HG03521 (cell line): ENCODE data around the gene ACSBG1.

Experiments used
- ATAC-seq: cut with Tn5 transposase; IDR thresholded peaks from one replicate; pipeline ENCODE4 v1.9.1; 2021; ENCODE audit warnings: mild to moderate bottlenecking, moderate library complexity; ENCODE audit not compliant: unreplicated experiment

Gene ACSBG1

DNA sequence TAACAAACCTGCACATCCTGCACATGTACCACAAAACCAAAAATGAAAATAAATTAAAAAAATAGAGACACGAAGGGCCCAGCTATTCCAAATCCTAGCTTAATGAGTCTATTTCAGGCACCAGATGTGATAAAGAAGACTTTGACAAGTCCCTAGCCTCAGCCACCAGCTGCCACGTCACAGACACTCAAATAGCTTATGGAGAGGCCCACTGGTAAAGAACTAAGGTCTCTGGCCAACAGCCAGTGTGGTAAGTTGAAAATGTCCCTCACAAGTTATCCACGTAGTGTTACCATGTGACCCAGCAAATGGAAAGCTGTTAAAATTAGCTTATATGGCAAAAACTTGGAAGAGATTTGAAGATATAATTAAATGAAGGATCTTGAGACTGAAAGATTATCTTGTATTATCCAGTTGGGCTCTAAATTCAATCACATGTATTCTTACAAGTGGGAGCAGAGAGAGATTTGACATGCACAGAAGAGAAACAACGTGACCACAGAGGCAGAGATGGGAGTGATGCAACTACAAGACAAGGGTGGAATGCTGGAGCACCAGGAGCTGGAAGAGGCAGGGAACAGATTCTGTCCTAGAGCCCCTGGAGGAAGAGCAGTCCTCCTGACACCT lies 10.9 kb downstream of the ACSBG1 start:
- ATAC-seq, result no peak

DNA sequence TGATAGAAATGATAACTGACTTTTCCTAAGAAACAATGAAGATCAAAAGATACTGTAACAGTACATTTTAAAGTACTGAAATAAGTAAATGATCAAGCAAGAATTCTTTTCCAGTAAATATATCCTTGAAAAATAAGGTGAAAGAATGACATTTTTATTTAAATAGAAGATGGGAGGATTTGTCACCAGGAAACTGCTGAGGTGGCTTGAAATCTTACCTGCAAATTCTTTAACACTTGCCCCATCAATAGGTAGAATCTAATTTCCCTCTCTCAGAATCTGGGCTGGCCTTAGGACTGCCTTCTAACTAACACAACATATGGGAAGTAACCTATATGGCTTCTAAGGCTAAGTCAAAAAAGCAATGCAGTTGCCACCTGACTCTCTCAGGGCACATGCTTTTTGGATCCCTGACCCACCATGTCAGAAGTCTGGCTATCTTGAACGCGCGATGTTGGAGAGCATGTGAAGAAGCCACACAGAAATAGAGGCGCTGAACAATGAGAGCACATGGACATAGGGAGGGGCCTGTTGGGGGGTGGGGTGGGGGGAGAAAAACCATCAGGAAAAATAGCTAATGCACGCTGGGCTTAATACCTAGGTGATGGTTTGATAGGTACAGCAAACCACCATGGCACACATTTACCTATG lies 11.5 kb downstream of the ACSBG1 start:
- ATAC-seq, result no peak

DNA sequence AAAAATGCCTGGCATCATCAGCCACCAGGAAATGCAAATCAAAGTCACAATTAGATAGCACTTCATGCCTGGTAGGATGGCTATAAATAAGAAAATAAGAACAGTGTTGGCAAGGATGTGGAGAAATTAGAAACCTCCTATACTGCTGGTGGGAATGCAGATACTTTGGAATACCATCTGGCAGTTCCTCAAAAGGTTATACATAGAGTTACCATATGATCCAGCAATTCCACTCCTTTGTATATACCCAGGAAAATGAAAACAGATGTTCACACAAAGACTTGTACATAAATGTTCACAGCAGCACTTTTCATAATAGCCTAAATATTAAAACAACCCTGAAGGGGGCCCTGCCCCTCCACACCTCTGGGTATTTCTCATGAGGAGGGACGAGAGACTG lies 13.7 kb downstream of the ACSBG1 start:
- ATAC-seq, result no peak

DNA sequence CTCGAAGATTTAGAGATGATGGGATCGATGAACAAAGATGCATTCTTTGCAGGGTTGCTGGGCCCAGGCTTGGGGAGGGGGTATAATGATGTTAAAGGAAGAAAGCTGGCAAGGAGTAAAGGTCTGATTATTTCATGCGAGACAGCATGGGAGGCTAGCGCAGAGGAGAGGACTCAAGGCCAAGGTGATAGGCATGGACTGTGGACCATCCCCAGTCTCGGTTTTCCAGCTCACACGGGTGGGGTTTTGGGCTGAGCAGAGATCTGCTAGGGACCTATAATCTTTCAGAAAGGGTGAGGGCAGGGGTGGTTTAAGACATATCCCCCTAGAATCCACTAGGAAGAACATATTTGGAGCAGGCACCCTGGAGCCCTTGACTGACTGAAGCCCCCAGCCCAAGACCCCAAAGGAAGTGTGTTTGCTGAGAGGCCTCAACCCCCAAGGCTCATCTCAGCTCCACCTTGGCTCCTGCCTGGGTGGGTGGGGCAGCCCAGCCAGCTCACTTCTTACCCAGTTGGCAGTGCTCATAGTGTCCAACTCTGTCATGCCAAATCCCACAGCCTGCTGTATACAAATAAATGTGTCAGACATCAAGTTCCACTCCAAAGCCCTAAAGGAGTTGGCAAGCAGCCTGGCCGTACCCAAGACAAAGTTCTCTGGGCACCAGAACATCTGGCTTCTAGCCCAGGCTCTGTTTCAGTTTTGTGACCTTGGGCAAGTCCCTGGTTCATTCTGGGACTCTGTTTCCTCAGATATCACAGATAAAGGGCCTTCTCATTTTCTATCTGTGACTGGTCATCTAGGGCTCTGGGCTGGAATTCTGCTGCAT lies 17.9 kb downstream of the ACSBG1 start:
- no peak for ATAC-seq

DNA sequence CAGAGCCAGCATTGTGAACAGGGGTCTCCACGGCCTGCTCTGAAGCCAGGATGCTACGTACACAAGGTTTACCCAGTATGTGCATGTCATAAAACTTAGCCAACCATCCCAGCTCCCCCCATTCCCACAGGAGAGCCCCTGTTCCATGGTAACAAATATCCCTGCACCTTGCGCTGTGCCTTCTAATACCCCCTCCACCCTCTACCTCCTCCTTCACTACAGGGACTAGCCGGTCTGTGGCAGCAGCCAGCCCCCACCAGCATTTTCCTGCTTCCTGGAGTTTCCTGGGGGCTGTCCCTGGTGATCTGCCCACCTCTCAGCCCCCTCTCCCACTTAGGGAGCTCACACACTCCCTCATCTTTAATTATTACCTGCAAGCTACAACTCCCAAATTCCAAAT lies 20.4 kb downstream of the ACSBG1 start:
- ATAC-seq, result no peak

DNA sequence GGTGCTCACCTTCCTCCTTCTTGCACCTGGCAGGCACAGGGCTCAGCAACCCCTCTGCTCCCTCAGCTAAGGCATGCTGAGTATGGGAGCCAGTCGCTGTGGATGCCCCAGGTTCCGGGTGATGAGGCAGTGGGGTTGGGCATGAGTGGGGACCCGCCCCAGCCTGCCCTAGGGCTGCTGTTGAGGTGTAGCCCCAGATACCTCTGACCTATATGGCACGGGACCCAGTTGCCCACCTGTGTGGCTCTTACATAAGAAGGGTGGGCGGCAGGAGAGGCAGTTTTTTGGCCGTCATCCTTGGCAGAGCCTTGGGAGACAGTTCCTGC lies 21.0 kb downstream of the ACSBG1 start:
- ATAC-seq, result no peak

DNA sequence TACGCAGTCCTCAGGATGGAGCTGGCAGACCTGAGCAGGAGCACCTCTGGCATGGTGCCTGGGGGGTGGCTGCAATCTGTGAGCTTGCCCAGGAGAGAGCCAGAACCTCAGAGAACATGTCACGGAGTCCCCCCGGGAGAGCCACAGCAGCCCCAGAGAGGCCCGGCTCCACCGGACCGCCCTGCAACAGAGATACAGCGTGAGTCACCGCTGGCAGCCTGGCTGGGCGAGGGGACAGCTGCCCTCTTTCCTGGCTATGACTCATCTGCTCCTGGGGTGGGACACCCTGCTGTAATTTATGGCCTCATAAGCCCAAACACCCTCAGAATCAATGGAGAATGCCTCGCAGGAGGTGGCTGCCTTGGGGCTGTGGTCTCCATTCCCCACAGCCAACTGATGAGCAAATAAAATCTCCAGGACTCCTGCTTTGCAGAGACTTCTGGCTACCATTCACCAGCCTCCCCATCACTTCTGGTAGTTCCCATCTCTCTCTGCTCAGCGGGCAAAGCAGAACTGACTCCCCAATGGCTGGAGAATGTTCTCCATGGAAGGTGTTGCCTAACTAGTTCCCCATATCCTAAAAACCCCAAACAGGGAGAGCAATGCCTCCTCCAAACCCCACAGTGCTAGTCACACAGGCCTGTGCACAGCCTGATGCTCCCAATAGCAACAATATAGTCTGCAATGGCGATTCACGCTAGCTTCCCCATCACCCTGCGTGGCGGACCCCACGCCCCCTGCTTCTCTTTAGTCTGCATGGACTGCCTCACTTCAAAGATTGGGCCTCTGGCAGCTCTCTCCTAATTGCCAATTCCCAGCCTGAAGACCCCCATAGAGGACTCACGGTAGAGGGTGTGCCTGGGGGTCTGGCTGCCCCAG lies 21.6 kb downstream of the ACSBG1 start:
- ATAC-seq, result no peak

DNA sequence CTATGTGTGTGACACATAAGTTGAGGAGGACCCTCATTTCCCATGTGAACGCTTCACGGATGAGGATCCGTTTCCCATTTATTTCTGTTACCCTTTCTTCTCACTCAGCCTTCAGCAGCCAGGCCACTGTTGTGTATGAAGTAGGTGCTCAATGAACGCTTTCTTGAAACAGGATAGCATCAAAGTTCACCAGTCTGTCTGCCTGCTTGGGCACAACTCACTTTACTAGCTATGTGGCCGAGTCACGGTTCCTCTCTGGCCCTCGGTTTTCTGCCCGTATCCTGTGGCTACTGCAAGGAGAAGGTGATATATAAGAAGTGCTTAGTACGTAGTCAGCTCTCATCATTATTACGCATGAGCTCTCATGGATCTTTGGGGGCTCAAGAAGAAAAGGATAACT lies 22.4 kb downstream of the ACSBG1 start:
- ATAC-seq, result no peak

DNA sequence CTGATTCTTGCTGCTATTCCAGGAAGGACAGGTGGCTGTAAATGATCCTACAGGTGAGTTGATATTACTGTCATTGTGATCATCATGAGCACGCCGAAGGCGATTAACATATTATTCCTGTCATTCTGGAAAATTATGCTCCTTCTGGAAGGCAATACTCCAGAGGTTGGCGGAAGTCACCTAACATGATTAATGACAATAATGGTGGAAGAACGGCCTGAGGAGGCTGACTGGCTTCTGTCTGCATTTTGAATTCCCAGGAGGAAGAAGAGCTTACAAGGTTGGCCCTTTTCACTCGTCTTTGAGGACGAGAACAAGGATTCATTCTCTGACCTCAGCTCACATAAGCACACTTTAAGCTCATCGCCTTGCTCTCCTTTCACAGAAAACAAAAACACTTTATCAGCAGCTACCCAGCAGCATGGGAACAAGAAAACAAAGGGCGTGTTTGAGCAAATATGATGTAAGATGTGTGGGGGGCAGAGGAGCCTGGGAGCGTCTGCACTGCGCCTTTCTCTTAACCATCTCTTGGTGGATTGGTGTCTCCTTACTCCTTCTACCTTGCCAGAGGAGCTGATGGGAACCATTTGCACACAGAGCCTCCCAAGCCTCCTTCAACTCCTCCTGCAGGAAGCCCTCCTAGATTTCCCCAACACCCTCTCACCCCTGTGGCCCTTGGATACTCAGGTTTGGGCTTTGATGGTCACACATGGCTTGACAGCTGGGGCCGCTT lies 23.0 kb downstream of the ACSBG1 start:
- no peak for ATAC-seq

DNA sequence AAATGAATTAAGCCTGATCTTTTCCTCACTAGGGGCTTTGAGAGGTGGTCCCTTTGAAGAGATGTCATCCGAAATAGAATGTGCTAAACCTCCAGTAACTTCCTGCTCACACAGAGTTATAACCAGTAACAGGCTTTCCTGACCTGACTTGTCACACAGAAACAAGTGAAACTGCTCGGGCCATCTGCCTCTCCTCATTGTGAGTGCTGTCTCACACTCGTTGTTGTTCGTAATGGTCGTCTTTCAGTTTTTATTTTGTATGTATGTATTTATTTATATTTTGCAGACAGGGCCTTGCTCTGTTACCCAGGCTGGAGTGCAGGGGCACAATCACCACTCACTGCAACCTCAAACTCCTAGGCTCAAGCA lies 24.0 kb downstream of the ACSBG1 start:
- ATAC-seq, result no peak

DNA sequence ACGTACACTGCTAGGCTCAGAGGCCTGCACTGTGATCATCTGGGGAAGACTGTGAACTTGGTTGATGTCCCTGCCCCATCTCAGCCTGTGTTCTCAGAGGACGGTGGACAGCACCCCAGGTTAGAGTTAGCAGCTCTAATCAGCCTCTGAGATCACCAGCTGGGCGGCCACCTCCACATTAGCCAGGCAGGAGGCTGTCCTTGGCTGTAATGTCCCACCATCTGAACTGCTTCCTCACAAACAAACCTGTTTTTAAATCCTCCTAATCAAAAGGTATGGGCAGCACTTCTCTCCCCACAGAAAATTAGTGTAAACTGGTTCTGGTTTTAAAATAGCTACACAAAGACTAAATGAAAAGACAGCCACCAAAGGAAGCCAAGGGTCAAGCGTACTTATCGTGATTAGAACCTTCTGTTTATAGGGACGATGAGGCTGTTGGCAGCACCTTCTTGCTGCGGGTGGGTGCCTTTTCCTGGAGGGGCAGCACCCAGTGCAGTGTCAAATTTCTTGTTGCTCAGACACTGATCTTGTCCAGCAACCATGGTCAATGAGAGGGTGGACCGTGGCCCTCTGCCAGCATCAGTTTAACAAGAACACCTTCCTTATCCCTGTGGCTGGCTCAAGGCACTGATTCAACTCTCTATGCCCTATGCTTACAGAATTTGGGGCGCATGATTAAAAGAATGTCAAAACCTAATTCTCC lies 24.6 kb downstream of the ACSBG1 start:
- no peak for ATAC-seq

DNA sequence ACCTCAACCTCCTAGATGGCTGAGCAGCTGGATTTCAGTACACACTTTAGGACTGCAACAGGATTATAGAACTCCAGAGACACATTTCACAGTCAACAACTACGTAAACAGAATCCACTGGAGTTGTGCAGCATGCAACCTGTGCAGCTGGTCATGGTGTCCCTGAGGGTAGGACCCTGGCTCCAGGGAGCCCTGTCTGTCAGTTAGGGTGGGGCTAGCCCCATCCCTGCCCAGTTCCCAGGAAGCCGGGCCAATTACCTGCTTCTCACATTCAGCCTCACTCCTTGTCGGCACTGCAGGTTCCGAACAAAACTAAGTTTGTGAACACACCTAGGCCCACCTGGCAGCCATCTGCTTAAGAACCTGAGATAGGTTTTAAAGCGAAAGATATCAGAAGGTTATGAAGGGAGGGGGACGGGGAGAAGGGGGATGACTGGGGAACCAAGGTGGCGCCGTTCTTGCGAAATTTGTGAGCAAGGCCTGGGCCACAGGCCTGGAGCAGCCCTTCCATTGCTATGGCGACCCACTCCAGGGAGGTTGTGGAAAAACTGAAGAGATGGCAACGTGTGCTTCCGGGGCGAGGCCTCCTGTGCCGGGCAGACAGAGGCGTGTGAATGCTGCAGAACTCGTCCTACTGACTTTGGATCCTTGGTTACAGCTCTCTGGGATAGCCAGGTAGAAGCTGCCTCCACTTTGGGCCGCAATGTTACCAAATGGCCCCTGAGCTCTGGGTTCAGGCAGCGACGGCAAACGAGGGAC lies 25.3 kb downstream of the ACSBG1 start:
- ATAC-seq, result no peak

DNA sequence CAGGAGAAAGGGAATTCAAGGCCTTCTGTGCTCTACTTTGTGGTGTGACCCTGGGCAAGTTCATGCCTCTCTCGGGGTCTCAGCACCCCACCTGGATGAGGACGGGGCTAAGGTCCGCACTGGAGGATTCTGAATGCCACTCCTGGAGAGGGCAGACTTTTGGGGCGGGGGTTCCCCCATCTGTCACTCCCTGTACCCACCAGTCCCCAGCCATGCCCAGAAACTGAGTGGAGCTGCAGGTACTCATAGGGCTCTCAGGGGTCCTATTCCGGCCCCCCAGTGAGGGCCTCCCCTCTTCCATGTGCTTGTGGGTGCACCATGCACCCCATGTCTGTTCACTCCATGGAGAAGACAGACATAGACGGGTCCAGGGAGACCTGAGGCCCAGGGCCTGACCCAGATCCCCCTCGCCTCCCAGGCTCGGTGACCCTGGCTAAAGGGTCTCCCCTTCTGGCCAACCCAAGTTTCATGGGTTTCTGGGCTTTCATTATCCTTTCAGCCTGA lies 26.0 kb downstream of the ACSBG1 start:
- ATAC-seq, result no peak

DNA sequence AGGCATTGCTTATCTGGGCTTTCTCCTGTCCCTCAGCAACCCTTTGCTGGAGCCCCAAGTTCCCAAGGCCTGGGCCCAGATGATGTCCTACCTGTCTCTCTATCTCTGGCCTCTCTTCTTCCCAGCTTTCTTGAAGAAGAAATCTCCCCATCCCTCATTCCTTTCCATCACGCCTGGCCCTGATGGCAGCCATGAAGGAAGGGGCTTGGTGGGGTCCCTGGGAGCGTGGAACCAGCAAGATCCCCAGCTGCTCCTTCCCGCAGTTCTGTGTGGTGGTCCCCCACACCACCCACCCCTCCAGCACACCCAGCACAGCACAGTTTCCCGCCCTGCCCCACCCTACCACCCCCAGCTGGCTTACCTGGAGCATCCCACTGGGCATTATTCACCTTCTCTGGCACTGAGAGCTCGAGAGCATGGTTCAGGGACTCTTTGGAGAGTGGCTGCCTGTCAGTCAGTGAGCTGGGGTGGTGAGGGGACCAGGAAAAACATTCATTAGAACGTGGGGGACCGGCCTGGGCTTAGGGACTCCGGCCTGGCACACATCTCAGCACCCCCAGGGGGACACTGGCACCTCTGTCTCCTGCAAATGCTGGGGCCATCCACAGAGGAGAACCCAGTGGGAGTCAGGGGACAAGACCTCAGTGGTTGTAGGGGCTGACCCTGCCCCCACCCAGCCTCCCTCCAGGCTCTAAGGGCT lies 26.6 kb downstream of the ACSBG1 start:
- ATAC-seq, result no peak

DNA sequence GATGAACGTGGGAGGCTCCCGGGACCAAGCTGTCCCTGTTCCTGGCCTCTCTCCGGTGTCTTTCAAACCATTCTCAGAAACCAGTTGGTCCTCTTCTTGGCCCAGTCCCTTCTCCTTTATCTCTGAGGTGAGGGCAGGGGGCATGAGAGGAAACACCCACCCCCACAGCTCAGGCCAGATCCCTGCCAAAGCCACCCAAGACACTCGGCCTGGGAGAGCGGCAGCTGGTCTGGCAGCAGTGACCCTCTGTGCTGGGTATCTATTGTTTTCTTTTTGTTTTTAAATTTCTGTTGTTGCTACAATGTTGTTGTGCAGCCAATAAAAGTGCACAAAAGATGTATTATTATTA lies 27.3 kb downstream of the ACSBG1 start:
- ATAC-seq, result no peak

DNA sequence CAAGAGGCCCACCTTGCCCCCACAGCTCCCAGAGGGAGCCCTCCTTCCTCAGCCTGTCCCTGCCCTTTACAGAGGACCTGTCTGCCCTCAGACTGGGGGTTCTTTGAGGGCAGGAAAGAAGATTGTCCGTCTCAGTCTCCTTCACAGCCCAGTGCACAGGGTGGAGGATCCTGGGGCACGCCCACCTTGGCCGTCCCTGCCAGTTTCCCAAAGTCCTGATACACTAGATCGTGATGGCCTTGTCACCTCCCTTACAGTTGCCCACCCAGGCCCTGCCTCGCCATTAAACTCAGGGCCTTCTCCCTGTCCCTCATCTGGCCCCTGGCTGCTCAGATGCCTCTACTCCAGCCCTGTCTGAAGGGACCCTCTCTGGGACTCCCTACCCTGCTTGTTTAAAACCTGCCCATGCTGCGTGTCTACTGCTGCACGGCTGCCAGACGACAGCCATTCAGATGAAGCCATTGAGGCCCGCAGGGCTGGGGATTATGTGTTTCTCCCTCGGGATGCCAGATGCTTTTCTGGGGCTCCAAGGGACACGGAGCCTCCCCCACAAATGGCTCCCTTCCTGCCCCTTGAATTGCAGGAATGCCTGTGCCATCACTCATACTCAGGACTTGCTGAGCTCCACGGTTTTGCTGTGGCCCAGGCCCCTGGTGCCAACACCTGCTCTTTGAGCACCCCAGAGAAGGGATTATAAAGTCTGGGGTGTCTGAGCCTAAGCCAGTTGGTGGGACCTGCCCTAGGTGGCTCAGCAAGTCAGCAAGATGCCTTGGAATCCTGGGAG lies 27.8 kb downstream of the ACSBG1 start:
- no peak for ATAC-seq

DNA sequence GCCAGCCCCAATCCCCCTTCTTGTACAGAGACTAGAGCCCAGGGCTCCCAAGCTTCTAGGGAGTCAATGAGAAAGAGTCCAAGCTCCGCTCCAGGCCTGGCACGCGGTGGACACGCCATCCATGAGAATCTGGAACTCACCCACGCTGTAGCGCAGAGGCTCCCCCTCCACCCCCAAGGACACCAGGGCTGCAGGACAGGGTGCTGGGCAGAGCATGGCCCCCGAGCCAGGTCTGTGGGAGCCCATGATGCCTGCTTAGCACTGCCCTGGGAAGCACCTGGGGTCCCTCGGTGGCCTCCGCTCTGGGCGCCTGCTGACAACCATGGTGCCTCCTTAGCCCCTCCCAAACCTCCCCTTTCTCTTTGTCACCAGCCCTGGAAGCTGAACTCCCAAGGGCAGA lies 28.5 kb downstream of the ACSBG1 start:
- no peak for ATAC-seq

DNA sequence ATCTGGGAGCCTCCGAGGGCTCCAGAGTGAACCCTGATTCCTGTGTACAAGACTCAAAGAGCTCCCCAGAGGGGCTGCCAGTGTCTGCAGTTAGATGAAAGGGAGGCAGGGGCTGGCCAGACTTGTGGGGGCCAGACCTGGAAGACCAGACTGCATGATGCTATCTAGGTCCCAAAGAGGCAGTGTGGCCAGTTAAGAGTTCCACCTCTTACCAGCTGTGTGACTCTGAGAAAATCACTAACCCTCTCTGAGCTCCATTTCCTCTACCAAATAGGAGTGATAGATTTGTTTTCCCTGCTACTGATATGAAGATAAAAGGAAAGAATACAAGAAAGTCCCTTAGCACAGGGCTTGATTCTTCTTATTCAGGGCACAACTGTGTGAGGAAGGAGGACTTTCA lies 29.0 kb downstream of the ACSBG1 start:
- ATAC-seq, result no peak
